Measurements from ENCODE around the gene EPHA2. TPM values are rescaled to one million over a fixed set of nuclear protein-coding genes. Genes with fewer than 3 reads are reported as not detected.

EPHA2 gene
- polyA plus RNA-seq, 2 of the 4 experiments (the other 2 are of a cell fraction) = 59.3 to 93.2 TPM

- TF ChIP-seq CTCF (IDR thresholded peaks at IDR 0.05) (no peak), USF2 (IDR thresholded peaks at IDR 0.05) (no peak), GATA3 (IDR thresholded peaks at IDR 0.05; ENCODE audit: borderline replicate concordance) (peak; percentile 73; the same call in 1 of the 2 replicates), CHD4 (IDR thresholded peaks at IDR 0.05; ENCODE audit: borderline replicate concordance) (no peak), EHMT2 (IDR thresholded peaks at IDR 0.05; ENCODE audit: low read depth) (no peak), POLR2AphosphoS2 (conservative IDR thresholded peaks at IDR 0.05; ENCODE audit: low read length) (no peak), CBX8 (IDR thresholded peaks at IDR 0.05) (no peak), MAFK (IDR thresholded peaks at IDR 0.05; ENCODE audit: partially characterized antibody) (peak; percentile 99), RAD21 (conservative IDR thresholded peaks at IDR 0.05 in 1 of 2, IDR thresholded peaks at IDR 0.05 in 1 of 2) (no peak), HDAC2 (IDR thresholded peaks at IDR 0.05) (no peak), ELK1 (IDR thresholded peaks at IDR 0.05; ENCODE audit: low read depth, low read length) (no peak), PBX3 (IDR thresholded peaks at IDR 0.05) (no peak; the same call in 1 of the 2 replicates), ZC3H11A (IDR thresholded peaks at IDR 0.05) (no peak), HOXB5 (CRISPR knock-in tag; IDR thresholded peaks at IDR 0.05) (peak; percentile 72), ESRRA (IDR thresholded peaks at IDR 0.05; ENCODE audit: borderline replicate concordance, low read length) (no peak), SREBF2 (IDR thresholded peaks at IDR 0.05) (no peak), JUNB (IDR thresholded peaks at IDR 0.05) (no peak; the same call in 1 of the 2 replicates), HOXA7 (CRISPR knock-in tag; IDR thresholded peaks at IDR 0.05) (no peak), FOXS1 (CRISPR knock-in tag; IDR thresholded peaks at IDR 0.05) (0 out of 2 replicates have a peak, but pooled peaks have one; percentile 18), EHF (CRISPR knock-in tag; IDR thresholded peaks at IDR 0.05) (peak; percentile 10; the same call in 1 of the 2 replicates), POLR2A (IDR thresholded peaks at IDR 0.05; ENCODE audit: low read length) (no peak), BCL3 (IDR thresholded peaks at IDR 0.05) (no peak), RNF2 (IDR thresholded peaks at IDR 0.05; ENCODE audit: borderline replicate concordance, low read depth) (no peak), MAZ (IDR thresholded peaks at IDR 0.05; ENCODE audit: borderline replicate concordance, low read depth, low read length) (no peak), NFE2L2 (conservative IDR thresholded peaks at IDR 0.05; ENCODE audit: low read length) (no peak), ZFP36 (IDR thresholded peaks at IDR 0.05; ENCODE audit: borderline replicate concordance, partially characterized antibody) (peak; percentile 24), JUN (IDR thresholded peaks at IDR 0.05) (peak in 1 of 2 experiments; percentile 76; a peak in 3 of 5 replicates), HEYL (CRISPR knock-in tag; IDR thresholded peaks at IDR 0.05) (no peak), CHD2 (IDR thresholded peaks at IDR 0.05; ENCODE audit: low read length, partially characterized antibody) (no peak), PHF8 (IDR thresholded peaks at IDR 0.05; ENCODE audit: borderline replicate concordance, low read depth) (no peak), EP300 (IDR thresholded peaks at IDR 0.05) (peak in 1 of 2 experiments; percentile 40; a peak in 1 of 5 replicates), ZNF302 (CRISPR knock-in tag; IDR thresholded peaks at IDR 0.05) (peak; percentile 61; the same call in 1 of the 2 replicates), FOSB (CRISPR knock-in tag; IDR thresholded peaks at IDR 0.05) (no peak), NPAS2 (CRISPR knock-in tag; IDR thresholded peaks at IDR 0.05; ENCODE audit: borderline replicate concordance) (no peak), NR3C1 (IDR thresholded peaks at IDR 0.05) (no peak)
Observed at GRCh38 chr1:16173447-16174260, 17.8 kb upstream of the EPHA2 start (continued).

Data from A549 (cell line).